ENCODE measurements around the gene EHBP1L1.

DNA sequence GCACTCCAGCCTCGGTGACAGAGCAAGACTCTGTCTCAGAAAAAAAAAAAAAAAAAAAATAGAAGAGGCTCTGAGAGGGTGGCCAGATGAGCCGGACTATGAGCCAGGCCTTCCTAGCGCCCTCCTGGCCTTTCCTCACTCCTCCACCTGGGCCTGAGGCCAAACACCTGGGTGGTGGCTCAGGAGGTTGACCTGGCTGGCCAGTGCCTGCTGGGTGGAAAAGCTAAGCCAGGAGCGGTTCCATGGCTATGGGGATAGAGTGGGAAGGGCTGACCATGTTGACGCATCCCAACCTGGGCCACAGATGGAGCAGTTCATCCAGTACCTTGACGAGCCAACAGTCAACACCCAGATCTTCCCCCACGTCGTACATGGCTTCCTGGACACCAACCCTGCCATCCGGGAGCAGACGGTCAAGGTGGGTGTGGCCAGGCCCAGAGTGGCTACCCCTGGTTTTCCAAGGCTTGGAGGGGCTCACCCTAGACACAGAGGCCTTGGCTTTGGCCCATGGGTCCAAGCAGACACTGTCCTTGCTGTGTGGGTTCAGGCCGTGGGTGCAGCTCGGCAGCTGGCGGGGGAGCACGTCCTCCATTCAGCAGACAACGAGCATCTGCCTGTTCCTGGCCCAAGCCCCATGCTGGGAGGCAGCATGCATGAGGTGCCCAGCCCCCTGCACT is 43.3 kb upstream of the EHBP1L1 start:
- TF ChIP-seq, protein P1, sequence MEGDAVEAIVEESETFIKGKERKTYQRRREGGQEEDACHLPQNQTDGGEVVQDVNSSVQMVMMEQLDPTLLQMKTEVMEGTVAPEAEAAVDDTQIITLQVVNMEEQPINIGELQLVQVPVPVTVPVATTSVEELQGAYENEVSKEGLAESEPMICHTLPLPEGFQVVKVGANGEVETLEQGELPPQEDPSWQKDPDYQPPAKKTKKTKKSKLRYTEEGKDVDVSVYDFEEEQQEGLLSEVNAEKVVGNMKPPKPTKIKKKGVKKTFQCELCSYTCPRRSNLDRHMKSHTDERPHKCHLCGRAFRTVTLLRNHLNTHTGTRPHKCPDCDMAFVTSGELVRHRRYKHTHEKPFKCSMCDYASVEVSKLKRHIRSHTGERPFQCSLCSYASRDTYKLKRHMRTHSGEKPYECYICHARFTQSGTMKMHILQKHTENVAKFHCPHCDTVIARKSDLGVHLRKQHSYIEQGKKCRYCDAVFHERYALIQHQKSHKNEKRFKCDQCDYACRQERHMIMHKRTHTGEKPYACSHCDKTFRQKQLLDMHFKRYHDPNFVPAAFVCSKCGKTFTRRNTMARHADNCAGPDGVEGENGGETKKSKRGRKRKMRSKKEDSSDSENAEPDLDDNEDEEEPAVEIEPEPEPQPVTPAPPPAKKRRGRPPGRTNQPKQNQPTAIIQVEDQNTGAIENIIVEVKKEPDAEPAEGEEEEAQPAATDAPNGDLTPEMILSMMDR (IDR thresholded peaks at IDR 0.05): no peak
- no peak for TF ChIP-seq POLR2A (IDR thresholded peaks at IDR 0.05)

Measured in lower leg skin (tissue), 3 donors.